ENCODE results near the gene CCDC18.
"Not testable (repeated sequence)": the region's sequence is repeated elsewhere in the genome, so short reads cannot be mapped to it uniquely, and the experiment has no call there.

- TF ChIP-seq, protein P1, sequence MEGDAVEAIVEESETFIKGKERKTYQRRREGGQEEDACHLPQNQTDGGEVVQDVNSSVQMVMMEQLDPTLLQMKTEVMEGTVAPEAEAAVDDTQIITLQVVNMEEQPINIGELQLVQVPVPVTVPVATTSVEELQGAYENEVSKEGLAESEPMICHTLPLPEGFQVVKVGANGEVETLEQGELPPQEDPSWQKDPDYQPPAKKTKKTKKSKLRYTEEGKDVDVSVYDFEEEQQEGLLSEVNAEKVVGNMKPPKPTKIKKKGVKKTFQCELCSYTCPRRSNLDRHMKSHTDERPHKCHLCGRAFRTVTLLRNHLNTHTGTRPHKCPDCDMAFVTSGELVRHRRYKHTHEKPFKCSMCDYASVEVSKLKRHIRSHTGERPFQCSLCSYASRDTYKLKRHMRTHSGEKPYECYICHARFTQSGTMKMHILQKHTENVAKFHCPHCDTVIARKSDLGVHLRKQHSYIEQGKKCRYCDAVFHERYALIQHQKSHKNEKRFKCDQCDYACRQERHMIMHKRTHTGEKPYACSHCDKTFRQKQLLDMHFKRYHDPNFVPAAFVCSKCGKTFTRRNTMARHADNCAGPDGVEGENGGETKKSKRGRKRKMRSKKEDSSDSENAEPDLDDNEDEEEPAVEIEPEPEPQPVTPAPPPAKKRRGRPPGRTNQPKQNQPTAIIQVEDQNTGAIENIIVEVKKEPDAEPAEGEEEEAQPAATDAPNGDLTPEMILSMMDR (conservative IDR thresholded peaks at IDR 0.05; ENCODE audit: low read length): not testable (repeated sequence)
- TF ChIP-seq EZH2phosphoT487 (IDR thresholded peaks at IDR 0.05; ENCODE audit: borderline replicate concordance): not testable (repeated sequence)
Observed at GRCh38 chr1:93163314-93163713, 17.2 kb upstream of the CCDC18 start.
